DMS153 treated with DMSO at 0.1 percent for 48 hours (cell line): ENCODE results near the gene AAR2.

Experiments
- DNase-seq: peaks from one replicate; lab custom pipeline; 2025; ENCODE audit not compliant: unreplicated experiment; lab: John Stamatoyannopoulos, UW

The AAR2 gene

GRCh38 chr20:36235892-36236785 is at the start of gene AAR2:
Gene AAR2, plus strand, starts transcription at chr20:36236478. Its CDS starts 3,391 bp downstream, at chr20:36239869.
- peak; percentile 74 for DNase-seq

GRCh38 chr20:36193977-36194712 is 42.1 kb upstream of the AAR2 start:
- DNase-seq: no peak

GRCh38 chr20:36196676-36197075 is 39.6 kb upstream of the AAR2 start:
- no peak for DNase-seq

GRCh38 chr20:36197271-36197670 is 39.0 kb upstream of the AAR2 start:
- no peak for DNase-seq

- peak; percentile 73 for DNase-seq
Observed at GRCh38 chr20:36199345-36200257, 36.7 kb upstream of the AAR2 start.

GRCh38 chr20:36200451-36200850 is 35.8 kb upstream of the AAR2 start:
- no peak for DNase-seq

- DNase-seq: no peak
Observed at GRCh38 chr20:36201198-36201597, 35.1 kb upstream of the AAR2 start.

GRCh38 chr20:36202891-36203338 is 33.4 kb upstream of the AAR2 start:
- DNase-seq: peak; percentile 48

- DNase-seq: no peak
Observed at GRCh38 chr20:36203861-36204260, 32.4 kb upstream of the AAR2 start.

- DNase-seq: no peak
Observed at GRCh38 chr20:36205026-36205425, 31.3 kb upstream of the AAR2 start.

- no peak for DNase-seq
Observed at GRCh38 chr20:36206068-36206467, 30.2 kb upstream of the AAR2 start.

GRCh38 chr20:36206641-36207040 is 29.6 kb upstream of the AAR2 start:
- DNase-seq: no peak

GRCh38 chr20:36207602-36208001 is 28.7 kb upstream of the AAR2 start:
- no peak for DNase-seq

GRCh38 chr20:36208257-36208656 is 28.0 kb upstream of the AAR2 start:
- DNase-seq: no peak

GRCh38 chr20:36210436-36211021 is 25.7 kb upstream of the AAR2 start:
- DNase-seq: no peak

- no peak for DNase-seq
Observed at GRCh38 chr20:36213362-36213761, 22.9 kb upstream of the AAR2 start.

- DNase-seq: no peak
Observed at GRCh38 chr20:36214684-36215256, 21.5 kb upstream of the AAR2 start.

- DNase-seq: no peak
Observed at GRCh38 chr20:36215778-36216177, 20.5 kb upstream of the AAR2 start.

GRCh38 chr20:36216314-36217025 is 19.8 kb upstream of the AAR2 start:
- no peak for DNase-seq

GRCh38 chr20:36217226-36217625 is 19.1 kb upstream of the AAR2 start:
- no peak for DNase-seq
